OCI-LY1 (cell line): ENCODE data around the gene DDX17.

Experiments
- CTCF ChIP-seq: fragments of 200-600 bp; sonication (generic), shearing (Covaris generic); IDR thresholded peaks from 2 replicates; pipeline ENCODE4 v1.5.1; 2017; ENCODE audit warnings: mild to moderate bottlenecking, antibody characterized with exemption, low read length, moderate library complexity, mixed read lengths
- EZH2 ChIP-seq: fragments of 200-600 bp; sonication (generic), shearing (Covaris generic); IDR thresholded peaks from 2 replicates; pipeline ENCODE4 v1.8.0; 2017; ENCODE audit warnings: borderline replicate concordance, mixed run types, mild to moderate bottlenecking, antibody characterized with exemption, low read length, moderate library complexity, mixed read lengths

DNA sequence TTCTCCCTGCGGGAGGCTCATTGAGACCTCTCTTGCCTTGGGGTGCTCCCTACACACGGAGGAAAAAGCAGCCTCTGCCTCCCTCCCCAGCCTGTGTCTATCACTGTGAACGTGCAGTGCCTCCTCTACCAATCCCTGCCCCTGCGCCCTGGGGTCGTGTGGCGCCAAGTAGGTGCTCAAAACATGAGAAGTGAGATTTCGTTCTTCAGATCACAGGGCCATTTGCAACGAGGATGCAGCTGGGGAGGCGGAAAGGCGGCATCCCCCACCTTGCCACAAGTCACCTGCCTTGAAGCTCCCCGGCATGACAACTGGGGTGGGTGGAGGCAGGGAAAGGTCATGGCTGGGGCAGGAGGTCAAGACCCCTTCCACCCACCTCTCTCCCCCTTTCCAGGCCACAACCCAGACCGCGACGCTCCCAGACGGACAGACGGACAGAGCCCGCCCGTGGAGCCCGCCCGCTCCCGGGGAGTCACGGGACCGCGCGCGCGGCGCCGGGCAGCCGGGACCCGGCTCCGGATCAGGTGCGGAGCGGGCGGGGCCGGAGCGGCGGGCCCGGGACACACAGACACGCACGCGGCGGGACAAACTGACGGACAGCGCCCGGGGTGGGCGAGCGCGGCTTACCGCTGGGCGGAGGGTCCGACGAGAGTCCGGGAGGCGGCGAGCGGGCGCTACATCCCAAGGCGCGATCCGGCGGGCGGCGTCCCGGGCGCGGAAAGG, 51.6 kb downstream of the DDX17 start:
- no peak for TF ChIP-seq CTCF
- TF ChIP-seq EZH2, result no peak
